HG02588 (cell line): Measurements from ENCODE around the gene CISD1.
"Not testable (repeated sequence)": the region's sequence is repeated elsewhere in the genome, so short reads cannot be mapped to it uniquely, and the experiment has no call there.

Source experiments
- ATAC-seq: cut with Tn5 transposase; IDR thresholded peaks from one replicate; pipeline ENCODE4 v1.9.1; 2021; ENCODE audit warnings: mild to moderate bottlenecking, moderate library complexity; ENCODE audit not compliant: unreplicated experiment

CISD1 gene

DNA sequence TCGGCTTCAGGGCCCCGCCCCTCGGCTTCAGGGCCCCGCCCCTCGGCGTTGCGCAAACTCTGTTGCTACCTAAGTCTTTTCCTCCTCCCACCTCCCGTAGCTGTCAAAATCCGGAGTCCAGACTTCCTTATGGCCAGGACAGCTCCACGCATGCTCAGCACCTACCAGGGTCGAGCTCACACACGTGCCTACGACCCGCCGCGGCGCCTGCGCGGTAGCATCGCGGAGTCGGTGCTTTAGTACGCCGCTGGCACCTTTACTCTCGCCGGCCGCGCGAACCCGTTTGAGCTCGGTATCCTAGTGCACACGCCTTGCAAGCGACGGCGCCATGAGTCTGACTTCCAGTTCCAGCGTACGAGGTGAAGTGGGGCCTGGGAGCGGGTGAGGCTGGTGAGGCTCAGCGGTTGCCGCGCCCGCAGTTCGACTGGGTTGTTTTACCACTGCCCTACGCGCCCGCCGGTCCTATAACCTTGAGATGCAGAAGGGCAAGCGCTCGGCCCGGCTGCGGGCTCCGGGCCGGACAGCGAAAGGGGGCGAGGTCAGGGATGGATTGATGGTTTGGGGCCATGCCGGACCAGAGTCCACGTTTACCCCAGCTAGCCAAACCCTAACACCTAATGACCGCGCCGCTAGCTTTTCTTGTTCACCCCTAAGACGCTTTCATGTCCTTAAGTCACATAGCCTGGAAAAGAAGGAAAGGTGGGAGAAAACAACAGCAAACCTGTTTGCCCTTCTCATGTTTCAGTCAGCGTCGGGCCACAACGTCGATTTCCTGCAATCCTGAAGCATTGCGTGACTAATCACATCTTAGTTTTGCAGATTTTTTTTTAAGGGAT is at the start of gene CISD1:
Gene CISD1, plus strand, starts transcription at position 217 of the 836 bp plus-strand sequence. Its CDS starts 112 bp downstream, at position 329.
- ATAC-seq: peak; percentile 61

DNA sequence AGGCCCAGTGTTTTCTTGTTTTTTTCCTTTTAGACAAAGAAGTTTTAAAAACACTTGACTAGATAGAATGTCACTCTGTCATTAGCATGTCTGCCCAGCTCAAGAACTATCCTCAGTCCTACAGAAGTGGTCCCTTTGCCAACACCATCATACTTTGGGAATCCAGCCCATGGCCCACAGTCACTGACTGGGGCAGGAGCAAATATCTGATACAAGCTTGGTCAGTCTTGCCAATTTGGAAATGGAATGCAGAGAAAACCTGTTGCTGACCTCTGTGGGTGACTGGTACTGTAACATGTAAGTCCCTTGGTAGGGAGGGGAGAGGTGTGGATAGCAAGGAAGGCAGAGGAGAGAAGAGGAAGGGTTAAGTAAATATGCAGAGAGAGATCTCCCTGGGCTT is 49.1 kb upstream of the CISD1 start:
- ATAC-seq: no peak

DNA sequence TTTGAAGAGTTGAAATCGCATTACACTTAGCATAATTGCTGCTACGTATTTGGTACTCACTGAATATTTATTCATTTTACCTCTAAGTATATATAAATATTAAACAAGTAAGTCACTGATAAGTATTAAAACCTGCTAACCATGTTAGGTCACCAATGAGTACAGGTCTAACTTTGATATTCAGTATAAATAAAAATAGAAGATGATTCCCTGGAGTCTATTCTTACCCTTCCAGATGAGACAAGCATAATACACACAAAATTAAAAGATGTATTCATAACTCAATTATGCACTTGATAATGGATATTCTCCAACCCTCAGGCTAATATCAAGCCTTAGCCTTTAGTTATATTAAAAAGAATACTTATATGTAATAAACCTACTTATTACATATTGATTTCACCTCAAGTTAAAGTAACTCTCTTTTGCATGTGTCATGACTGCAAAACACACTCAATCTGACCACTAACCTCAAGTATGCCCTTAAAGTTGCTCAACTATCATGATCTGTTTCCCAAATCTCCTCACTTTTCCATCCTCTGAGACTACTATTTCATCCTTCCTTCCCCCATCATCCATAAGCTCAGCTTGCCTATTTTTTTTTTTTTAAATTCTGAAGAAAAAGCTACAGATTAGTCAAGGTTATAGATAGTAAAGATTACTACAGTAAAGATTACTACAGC is 48.1 kb upstream of the CISD1 start:
- no peak for ATAC-seq

DNA sequence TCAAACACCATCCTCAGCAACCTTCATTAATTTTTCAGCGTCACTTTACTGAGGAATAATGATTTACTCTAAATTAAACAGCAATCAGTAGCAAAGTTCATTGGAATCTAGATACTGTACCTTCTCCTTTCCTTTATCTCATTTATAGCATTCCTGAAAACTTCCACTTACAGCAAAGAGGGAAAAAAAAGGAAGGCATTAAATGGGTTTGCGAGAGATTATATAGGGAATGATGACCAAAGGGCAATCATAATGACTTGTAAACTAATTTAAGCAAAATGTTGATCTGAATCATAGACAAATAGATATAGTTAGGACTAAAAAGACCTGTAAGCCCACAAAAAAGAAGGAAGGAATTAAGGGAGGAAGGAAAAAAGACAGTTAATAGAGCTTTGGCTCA is 43.3 kb upstream of the CISD1 start:
- ATAC-seq: no peak

DNA sequence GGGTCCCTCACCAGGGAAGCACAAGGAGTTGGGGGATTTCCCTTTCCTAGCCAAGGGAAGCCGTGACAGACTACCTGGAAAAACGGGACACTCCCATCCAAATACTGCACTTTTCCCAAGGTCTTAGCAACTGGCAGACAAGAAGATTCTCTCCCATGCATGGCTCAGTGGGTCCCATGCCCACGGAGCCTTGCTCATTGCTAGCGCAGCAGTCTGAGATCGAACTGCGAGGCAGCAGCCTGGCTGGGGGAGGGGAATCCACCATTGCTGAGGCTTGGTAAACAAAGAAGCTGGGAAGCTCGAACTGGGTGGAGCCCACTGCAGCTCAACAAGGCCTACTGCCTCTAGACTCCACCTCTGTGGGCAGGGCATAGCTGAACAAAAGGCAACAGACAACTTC is 39.1 kb upstream of the CISD1 start:
- not testable (repeated sequence) for ATAC-seq

DNA sequence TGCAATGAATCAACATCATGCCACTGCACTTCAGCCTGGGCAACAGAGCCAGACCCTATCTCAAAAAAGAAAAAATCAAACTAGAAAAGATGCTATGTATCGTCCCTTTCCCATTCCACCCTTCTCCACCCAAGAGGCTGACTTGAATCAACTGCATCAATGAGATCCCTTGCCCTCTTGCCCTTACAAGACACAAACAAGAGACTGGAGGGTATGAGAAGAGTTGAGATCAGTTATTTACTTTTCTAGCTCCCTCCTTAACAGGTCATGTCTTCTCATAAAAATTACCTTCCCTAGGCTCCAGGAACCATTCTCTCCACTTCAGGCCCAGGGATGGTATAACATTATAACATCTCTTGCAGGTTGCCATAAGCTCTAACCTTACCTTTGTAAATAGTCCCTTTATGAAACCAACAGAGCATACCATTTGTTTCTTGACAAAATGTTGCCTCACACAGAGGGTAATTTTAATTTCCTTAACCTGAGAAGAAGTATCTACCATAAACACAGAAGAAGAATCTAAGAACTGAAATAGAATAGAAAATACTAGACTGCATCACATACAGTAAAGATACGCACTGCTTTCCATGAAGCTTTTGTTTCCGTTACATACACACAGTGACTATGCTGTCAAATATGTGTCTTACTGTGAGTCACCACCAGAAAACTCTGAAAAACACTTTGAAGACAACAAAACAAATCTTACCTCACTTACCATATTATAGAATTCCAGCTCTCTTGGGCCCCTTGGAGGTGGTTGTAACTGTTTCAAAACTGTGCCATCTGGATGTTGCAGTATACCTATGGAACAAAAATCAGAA is 31.7 kb upstream of the CISD1 start:
- no peak for ATAC-seq

DNA sequence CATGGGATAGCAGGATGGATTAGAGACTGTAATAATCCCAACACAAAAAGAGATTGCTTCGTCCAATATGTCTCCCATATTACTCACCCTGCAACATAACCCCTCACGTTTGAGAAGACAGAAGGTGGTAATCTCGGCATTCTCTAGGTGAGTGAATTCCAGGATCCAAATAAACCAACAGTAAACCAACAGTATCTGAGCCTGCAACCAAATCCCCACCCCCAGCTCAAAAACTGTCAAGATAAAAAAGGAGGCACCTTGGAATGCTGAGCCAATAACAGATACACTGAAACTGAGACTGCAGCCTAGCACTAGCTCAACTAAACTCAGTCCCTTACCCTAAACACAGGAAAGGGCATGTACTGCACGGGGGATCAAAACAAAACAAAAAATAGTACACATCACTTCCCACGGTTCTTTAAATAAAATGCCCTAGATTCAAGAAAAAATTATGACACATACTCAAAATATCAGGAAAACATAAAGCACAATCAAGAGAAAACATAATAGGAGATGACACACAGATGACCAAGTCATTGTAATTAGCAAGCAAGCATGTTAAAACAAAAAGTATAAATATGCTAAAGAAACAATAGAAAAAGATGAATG is 29.3 kb upstream of the CISD1 start:
- ATAC-seq: no peak

DNA sequence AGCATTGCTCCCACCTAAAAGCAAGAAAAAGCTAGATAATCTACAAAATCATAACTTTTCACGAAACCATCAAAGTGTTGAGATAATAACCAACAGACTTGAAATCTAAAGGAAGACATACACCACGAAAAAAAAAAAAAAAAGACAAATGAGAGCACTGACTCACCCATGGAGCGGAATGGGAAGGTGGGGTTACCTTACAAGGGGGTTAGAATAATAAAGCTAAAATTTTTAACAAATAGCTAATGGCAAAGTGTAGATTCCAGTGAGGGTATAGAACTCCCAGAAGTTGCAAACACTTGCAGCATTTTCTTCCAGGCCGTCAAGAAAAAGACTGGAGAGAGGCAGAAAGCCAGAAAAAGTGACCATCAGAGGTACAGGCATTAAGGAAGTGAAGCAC is 28.4 kb upstream of the CISD1 start:
- ATAC-seq: no peak

DNA sequence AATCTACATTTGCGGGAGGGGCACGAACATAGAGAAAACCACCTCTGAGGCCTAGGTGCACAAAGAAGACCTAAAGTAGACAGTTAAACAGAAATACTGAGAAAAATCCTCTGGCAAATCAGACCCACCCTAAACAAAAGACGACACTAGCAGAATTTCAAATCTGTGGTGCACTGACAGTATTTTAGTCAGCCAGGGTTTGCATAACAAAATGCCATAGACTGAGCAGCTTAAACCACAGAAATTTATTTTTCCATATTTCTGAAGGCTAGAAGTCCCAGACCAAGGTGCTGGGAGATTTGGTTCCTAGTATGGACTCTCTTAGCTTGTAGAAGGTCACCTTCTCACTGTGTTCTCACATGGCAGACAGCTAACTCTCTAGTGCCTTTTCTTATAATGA is 27.6 kb upstream of the CISD1 start:
- ATAC-seq: no peak

DNA sequence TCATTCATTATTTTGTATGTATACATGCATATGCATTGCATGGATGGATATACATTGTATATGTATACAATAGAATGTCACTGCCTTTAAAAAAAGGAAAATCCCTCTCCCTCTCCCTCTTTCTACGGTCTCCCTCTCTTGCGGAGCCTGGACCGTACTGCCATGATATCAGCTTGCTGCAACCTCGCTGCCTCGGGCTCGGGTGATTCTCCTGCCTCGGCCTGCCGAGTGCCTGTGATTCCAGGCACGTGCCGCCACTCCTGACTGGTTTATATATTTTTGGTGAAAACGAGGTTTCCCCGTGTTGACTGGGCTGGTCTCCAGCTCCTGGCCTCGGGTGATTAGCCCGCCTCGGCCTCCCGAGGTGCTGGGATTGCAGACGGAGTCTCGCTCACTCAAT is 25.7 kb upstream of the CISD1 start:
- ATAC-seq: no peak

DNA sequence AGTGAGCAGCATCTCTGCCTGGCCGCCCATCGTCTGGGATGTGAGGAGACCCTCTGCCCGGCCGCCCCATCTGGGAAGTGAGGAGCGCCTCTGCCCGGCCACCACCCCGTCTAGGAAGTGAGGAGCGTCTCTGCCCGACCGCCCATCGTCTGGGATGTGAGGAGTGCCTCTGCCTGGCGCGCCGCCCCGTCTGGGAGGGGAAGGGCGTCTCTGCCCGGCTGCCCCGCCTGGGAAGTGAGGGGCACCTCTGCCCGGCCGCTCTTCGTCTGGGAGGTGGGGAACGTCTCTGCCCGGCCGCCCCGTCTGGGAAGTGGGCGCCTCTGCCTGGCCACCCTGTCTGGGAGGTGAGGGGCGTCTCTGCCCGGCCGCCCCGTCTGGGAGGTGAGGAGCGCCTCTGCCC is 25.2 kb upstream of the CISD1 start:
- ATAC-seq: not testable (repeated sequence)

DNA sequence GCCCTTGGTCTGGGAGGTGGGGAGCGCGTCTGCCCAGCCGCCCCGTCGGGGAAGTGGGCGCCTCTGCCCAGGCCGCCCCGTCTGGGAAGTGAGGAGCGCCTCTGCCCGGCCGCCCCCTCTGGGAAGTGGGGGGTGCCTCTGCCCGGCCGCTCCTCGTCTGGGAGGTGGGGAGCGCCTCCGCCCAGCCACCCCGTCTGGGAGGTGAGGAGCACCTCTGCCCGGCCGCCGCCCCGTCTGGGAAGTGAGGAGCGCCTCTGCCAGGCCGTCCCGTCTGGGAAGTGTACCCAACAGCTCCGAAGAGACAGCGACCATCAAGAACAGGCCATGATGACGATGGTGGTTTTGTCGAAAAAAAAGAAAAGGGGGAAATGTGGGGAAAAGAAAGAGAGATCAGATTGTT is 24.7 kb upstream of the CISD1 start:
- not testable (repeated sequence) for ATAC-seq

DNA sequence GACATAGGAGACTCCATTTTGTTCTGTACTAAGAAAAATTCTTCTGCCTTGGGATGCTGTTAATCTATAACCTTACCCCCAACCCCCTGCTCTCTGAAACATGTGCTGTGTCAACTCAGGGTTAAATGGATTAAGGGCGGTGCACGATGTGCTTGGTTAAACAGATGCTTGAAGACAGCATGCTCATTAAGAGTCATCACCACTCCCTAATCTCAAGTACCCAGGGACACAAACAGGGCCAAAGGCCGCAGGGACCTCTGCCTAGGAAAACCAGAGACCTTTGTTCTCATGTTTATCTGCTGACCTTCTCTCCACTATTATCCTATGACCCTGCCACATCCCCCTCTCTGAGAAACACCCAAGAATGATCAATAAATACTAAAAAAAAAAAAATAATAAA is 24.3 kb upstream of the CISD1 start:
- ATAC-seq: not testable (repeated sequence)

DNA sequence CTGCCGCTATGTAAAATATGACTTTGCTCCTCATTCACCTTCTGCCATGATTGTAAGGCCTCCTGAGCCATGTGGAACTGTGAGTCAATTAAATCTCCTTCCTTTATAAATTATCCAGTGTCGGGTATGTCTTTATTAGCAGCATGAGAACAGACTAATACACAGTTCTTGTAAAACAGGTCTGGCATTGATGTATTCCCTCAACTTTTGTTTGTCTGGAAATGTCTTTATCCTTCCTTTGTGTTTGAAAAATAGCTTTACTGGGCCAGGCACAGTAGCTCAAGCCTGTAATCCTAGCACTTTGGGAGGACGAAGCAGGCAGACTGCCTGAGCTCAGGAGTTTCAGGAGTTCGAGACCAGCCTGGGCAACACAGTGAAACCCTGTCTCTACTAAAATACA is 15.8 kb upstream of the CISD1 start:
- no peak for ATAC-seq

DNA sequence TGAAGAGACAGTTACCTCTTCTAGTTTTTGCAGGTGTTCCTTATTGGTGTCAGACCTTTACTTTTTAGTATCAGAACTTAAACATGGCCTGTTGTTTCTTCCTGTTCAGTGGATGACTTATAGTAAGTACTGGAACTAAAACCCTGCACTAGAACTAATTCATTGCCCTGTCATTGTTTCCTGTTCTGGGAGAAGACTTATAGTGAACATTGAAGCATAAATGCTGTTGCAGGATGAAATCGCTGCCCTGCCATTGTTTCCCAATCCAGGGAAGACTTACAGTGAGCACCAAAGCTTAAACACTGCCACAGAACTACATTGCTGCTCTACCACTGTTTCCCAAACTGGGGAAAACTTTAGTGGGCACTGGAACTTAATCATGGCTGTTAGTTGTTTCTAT is 14.3 kb upstream of the CISD1 start:
- ATAC-seq: no peak

DNA sequence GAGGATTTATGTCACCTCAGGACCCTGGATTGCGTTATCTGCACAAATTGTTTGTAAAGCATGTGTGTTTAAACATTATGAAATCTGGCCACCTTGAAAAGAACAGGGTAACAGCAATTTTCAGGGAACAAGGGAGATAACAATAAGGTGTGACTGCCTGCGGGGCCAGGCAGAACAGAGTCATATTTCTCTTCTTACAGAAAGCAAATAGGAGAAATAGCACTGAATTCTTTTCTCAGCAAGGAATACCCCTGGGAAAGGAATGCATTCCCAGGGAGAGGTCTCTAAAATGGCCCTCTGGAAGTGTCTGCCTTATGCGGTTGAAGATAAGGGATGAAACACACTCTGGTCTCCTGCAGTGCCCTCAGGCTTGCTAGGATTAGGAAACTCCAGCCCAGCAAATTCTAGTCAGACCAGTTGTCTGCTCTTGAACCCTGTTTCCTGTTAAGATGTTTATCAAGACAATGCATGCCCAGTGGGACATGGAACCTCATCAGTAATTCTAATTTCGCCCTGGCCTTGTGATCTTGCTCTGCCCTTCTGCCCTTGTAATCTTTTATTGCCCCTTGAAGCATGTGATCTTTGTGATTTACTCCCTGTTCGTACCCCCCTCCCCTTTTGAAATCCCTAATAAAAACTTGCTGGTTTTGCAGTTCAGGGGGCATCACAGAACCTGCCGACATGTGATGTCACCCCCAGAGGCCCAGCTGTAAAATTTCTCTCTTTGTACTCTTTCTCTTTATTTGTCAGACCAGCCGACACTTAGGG is 12.8 kb upstream of the CISD1 start:
- ATAC-seq: not testable (repeated sequence)

DNA sequence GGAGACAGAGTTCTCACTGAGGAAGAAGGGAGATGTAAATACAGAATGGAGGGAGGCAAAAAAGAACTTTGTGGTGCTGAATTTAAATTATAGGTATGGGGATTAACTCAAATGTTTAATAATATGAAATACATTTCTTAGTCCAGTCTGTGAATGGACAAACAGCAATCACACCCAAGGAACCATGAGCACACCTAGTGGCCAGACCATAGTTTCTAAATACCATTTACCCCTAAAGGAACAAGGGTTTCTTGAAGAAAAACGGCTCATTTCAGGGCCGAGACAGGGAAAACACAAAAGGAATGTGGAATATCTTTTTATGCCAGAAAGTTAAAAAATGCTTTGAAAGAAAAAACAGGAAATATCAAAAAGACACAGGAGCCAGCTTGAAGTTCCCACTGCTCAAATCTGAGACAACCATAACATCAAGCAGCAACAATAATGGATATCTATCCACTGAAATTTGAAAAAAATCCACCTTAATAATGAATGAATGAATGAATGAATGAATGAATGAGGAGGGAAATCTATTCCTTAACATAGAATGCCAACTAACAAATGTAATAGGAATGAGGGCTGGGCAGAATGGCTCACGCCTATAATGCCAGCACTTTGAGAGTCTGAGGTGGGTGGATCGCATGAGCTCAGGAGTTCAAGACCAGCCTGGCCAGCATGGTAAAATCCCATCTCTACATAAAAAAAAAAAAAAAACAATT is 9.8 kb upstream of the CISD1 start:
- ATAC-seq: no peak

DNA sequence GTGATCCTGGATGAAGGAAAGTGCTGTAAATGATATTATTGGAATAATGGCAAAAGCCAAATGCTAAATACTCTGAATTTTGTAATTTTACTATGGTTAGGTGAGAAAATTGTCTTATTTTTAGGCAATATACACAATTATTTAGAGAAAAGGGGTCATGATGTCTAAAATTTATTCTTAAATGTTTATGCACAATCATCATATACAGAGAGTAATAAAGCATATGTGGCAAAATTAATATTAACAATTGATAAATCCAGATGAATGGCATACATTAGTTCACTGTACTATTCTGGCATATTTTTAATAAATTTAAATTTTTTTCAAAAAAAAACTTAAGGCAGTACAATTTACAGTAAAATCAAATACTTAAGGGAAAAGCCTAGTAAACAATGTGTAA is 8.6 kb upstream of the CISD1 start:
- no peak for ATAC-seq

DNA sequence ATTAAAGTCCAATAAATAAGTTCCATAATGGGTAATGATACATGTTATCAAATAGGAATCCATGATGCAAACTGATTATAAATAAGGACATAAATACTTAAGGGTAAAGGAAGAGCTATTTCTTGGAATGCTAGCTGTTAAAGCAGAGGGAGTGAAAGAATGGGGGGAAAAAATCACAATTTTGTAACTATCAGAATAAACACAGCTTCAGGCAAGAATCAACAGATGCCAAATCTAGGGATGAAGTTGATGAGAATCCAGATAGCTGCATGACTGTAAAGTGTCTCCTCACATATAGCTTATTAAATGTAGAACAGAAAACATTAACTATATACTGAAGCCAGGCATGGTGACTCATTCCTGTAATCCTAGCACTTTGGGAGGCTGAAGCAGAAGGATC is 6.2 kb upstream of the CISD1 start:
- ATAC-seq: no peak

DNA sequence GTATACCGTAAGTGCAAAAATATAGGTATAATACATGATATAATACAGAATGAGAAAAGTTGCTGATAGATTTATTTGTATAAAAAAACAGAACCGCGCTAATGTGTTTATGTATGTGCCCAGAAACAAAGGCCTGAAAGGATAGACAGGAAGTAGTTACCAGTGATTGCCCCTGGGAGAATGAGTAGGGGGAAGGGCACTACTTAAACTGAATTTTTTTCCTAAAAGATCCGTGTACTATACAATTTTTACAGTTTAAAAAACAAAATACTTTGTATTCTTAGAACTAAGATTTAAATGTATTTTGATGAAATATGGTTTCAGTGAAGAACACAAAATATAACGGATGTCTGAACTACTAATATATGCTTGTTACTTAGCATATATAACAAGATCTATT is 4.2 kb upstream of the CISD1 start:
- ATAC-seq: no peak
